NB4 (cell line): ENCODE results near the gene OR8H1.

Experiments
- CTCF ChIP-seq: IDR thresholded peaks from one replicate; pipeline ENCODE4 v1.5.1; 2012; ENCODE audit warnings: low read depth, low read length
- POLR2A ChIP-seq: IDR thresholded peaks from 2 replicates; pipeline ENCODE4 v1.6.1; 2011; ENCODE audit warnings: mild to moderate bottlenecking; ENCODE audit not compliant: insufficient read length; ENCODE audit errors: extremely low read depth
- TF ChIP-seq, protein P1 (sequence below): IDR thresholded peaks from 2 replicates; pipeline ENCODE4 v1.6.1; 2011; ENCODE audit warnings: low read depth, low read length

DNA sequence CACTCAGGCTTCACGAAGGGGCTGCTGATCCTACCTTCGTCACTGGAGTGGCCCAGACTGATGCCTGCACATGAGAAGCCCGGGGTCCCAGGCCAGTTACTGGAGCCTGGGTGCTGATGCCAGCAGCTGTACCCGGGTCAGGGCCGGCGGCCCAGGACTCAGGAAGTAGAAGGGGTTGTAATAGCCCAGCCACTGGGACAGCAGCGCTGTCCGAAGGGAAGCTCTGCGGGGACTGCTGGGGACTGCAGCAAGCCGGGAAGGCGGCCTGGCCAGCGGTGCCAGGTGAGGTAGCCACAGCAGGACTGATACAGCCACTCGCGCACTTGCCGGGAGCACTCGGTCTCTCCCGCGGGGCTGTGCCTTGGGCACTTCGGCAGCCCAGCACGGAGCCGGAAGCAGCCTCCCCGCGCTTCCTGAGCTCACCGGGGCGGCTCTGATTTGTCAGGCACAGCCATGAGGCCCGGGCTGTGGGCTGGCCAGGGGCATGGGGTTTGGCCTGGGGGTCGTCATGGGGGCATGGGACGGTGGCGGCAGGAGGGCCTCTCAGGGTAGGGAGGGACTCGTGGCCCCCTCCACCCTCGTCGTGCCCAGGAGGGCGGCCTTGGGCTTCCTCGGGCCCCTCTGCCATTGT is 39.9 kb upstream of the OR8H1 start:
- TF ChIP-seq CTCF (no peak), POLR2A (no peak)
- TF ChIP-seq, protein P1, sequence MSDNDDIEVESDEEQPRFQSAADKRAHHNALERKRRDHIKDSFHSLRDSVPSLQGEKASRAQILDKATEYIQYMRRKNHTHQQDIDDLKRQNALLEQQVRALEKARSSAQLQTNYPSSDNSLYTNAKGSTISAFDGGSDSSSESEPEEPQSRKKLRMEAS: no peak
